ENCODE measurements around the gene ANKRD12.

The ANKRD12 gene

DNA sequence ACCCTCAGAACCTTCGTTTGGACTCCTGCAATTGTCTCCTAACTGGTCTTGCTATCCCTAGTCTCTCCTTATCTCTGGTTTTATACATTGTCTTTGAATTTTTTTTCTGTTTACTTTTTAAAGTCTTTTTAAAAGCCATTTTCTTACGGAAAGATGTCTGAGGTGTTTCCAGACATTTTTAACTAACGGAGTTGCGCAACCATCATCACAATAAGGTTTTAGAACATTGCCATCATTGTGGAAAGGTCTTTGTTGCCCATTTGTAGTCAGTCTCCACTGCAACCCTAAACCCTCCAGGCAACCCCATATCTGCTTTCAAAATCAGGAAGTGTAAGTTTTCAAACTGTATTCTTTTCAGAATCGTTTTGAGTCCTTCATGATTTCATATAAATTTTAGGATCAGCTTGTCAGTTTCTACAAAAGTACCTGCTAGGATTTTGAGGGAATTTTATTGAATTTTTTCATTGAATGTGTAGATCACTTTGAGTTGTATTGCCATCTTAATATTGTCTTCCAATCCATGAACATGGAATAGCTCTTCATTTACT is 46.3 kb downstream of the ANKRD12 start:
- H3K4me3 ChIP-seq (ENCODE audit: low read depth, low read length), result no peak overlapping the region
- in situ Hi-C loops (cut with HindIII; ENCODE audit: low sequenced_read_pairs), result loop anchor here (5.0 kb wide), 1 partner anchor 46 kb away; the partner anchor contains the start of gene ANKRD12
- no peak for DNase-seq (ENCODE audit: low read depth)
- TF ChIP-seq, protein P1, sequence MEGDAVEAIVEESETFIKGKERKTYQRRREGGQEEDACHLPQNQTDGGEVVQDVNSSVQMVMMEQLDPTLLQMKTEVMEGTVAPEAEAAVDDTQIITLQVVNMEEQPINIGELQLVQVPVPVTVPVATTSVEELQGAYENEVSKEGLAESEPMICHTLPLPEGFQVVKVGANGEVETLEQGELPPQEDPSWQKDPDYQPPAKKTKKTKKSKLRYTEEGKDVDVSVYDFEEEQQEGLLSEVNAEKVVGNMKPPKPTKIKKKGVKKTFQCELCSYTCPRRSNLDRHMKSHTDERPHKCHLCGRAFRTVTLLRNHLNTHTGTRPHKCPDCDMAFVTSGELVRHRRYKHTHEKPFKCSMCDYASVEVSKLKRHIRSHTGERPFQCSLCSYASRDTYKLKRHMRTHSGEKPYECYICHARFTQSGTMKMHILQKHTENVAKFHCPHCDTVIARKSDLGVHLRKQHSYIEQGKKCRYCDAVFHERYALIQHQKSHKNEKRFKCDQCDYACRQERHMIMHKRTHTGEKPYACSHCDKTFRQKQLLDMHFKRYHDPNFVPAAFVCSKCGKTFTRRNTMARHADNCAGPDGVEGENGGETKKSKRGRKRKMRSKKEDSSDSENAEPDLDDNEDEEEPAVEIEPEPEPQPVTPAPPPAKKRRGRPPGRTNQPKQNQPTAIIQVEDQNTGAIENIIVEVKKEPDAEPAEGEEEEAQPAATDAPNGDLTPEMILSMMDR (IDR thresholded peaks at IDR 0.05; ENCODE audit: low read depth, low read length, missing control alignments), result no peak

DNA sequence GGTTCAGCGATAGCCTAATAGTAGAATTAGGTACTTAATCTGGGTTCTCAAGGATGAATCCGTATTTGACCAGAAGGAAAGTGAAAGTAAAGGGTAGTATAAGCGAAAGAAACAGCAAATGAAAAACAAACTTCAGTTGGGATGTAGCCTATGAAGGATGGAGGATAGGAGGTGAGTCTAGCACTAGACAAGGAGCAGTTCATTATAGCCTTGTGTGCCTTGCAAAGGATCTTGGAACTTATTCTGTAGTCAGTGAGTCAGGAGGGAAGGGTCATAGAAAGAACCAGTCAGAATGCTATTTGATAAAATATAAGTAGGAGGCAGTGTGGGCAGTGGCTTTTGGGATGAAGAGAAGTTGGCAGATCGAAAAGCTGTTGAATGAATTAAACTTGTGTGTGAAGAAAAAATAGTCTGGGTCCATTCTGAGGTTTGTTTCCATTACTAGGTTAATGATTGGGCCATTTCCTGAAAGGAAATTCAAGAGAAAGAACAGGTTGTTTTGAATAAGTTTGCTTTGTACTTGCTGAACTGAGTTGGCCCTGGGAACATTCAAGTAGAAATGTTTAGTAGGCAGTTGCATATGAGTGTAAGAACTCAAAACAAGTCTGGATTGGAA is 48.5 kb downstream of the ANKRD12 start:
- TF ChIP-seq, protein P1 (IDR thresholded peaks at IDR 0.05; ENCODE audit: low read depth, low read length, missing control alignments), result no peak
- no peak overlapping the region for H3K4me3 ChIP-seq (ENCODE audit: low read depth, low read length)
- in situ Hi-C loops (cut with HindIII; ENCODE audit: low sequenced_read_pairs), result loop anchor here (5.0 kb wide), 1 partner anchor 48 kb away; the partner anchor contains the start of gene ANKRD12
- no peak for DNase-seq (ENCODE audit: low read depth)

DNA sequence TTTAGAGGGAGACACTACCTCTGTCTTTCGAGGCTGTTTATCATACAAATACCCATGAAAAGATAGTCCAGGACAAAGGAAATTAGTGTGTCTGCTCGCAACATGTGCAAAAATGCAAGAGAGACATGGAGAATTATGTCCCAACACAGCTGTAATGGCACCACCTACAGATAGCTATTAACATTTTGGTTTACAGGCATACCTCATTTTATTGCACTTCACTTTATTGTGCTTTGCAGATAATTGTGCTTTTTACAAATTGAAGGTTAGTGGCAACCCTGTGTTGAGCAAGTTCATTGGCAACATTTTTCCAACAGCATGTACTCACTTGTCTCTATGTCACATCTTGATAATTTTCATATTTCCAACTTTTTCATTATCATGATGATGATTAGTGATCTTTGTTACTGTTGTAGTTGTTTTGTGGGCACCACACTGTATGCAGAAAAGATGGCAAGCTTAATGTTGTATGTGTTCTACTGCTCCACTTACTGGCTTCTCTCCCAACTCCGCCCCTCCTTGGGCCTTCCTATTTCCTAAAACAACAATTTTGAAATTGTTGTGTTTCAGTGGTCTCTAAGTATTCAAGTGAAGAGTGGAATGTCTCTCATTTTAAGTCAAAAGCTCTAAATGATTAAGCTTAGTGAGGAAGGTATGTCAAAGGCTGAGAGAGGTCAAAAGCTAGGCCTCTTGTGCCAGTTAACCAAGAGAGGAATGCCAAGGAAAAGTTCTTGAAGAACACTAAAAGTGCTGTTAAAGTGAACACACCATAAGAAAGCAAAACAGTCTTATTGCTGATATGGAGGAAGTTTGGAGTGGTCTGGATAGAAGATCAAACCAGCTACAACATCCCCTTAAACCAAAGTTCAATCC is 52.0 kb downstream of the ANKRD12 start:
- in situ Hi-C loops (cut with HindIII; ENCODE audit: low sequenced_read_pairs), result no loop called here
- no peak overlapping the region for H3K4me3 ChIP-seq (ENCODE audit: low read depth, low read length)
- TF ChIP-seq, protein P1 (IDR thresholded peaks at IDR 0.05; ENCODE audit: low read depth, low read length, missing control alignments), result no peak
- no peak for DNase-seq (ENCODE audit: low read depth)

DNA sequence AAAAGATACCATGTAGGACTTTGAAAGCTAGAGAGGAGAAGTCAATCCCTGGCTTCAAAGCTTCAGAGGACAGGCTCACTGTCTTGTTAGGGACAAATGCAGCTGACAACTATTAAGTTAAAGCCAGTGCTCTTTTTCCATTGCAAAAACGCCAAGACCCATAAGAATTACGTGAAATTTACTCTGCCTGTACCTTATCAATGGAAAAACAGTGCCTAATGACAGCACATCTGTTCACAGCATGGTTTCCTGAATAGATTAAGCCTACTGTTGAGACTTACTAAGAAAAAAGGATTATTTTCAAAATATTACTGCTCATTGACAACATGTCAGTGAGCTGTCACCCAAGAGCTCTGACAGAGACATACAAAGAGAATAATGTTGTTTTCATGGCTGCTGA is 52.9 kb downstream of the ANKRD12 start:
- TF ChIP-seq, protein P1 (IDR thresholded peaks at IDR 0.05; ENCODE audit: low read depth, low read length, missing control alignments), result no peak
- no peak overlapping the region for H3K4me3 ChIP-seq (ENCODE audit: low read depth, low read length)
- DNase-seq (ENCODE audit: low read depth), result no peak
- in situ Hi-C loops (cut with HindIII; ENCODE audit: low sequenced_read_pairs), result no loop called here

DNA sequence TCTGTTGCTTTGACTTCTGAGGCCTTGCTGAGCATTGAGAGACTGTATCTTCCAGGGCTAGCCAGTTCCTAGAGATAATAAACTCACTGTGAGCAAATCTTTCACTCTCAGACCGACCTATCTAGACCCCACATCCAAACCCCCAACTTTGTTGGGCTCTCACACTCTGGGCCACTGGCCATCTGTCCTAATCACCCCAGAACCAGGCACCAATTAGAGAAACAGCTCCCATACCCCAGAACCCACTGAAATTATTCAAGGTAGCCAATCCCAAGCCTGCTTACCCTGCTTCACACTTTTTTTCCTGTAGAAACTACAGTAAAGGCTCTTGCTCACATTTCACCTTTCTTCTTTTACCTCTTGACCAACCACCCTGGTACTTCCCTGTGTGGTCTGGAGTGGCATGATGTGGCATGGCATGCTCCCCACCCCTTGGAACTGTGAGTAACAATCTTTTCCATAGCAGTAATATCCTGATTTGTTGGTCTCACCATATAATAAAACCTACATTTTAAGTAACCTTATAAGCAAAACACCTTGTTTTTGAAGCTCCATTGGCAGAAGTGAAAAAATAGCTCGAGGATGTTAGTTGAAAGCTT is 55.2 kb downstream of the ANKRD12 start:
- TF ChIP-seq, protein P1 (IDR thresholded peaks at IDR 0.05; ENCODE audit: low read depth, low read length, missing control alignments), result no peak
- H3K4me3 ChIP-seq (ENCODE audit: low read depth, low read length), result no peak overlapping the region
- no peak for DNase-seq (ENCODE audit: low read depth)
- in situ Hi-C loops (cut with HindIII; ENCODE audit: low sequenced_read_pairs), result no loop called here

DNA sequence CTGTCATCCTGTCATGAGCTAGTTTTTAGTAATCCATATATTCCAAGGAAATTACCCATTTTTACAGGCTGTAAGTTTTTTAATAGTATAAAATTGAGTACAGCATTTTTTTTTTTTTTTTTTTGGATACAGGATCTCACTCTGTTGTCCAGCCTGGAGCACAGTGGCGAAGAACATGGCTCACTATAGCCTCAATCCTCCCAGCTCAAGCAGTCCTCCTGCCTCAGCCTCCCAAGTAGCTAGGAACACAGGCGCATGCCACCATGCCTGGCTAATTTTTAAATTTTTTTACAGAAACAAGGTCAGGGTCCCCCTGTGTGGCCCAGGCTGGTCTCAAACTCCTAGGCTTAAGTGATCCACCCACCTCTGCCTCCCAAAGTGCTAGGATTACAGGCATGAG is 56.5 kb downstream of the ANKRD12 start:
- H3K4me3 ChIP-seq (ENCODE audit: low read depth, low read length), result no peak overlapping the region
- DNase-seq (ENCODE audit: low read depth), result no peak
- in situ Hi-C loops (cut with HindIII; ENCODE audit: low sequenced_read_pairs), result no loop called here
- TF ChIP-seq, protein P1 (IDR thresholded peaks at IDR 0.05; ENCODE audit: low read depth, low read length, missing control alignments), result no peak

All from astrocyte of the cerebellum (primary cell).